ENCODE results near the gene SMIM10L1.

SMIM10L1 gene

GRCh38 chr12:11130999-11131398 is 40.0 kb upstream of the SMIM10L1 start (continued):
- TF ChIP-seq CSDC2 (CRISPR knock-in tag; IDR thresholded peaks at IDR 0.05) (no peak), CSRNP3 (CRISPR knock-in tag; IDR thresholded peaks at IDR 0.05) (no peak), POU6F1 (CRISPR knock-in tag; IDR thresholded peaks at IDR 0.05; ENCODE audit: borderline replicate concordance, low read depth) (no peak), ZNF70 (CRISPR knock-in tag; IDR thresholded peaks at IDR 0.05) (no peak)

GRCh38 chr12:11133162-11133561 is 37.8 kb upstream of the SMIM10L1 start:
- no peak for ATAC-seq
- no peak for TF ChIP-seq OSR1 (CRISPR knock-in tag; IDR thresholded peaks at IDR 0.05)
- no peak for TF ChIP-seq ISL1 (CRISPR knock-in tag; IDR thresholded peaks at IDR 0.05)
- no peak for TF ChIP-seq ZC3H10 (CRISPR knock-in tag; IDR thresholded peaks at IDR 0.05)
- TF ChIP-seq BACH2 (CRISPR knock-in tag; IDR thresholded peaks at IDR 0.05; ENCODE audit: borderline replicate concordance): no peak
- TF ChIP-seq PATZ1 (CRISPR knock-in tag; IDR thresholded peaks at IDR 0.05; ENCODE audit: borderline replicate concordance): no peak
- TF ChIP-seq GLIS3 (CRISPR knock-in tag; IDR thresholded peaks at IDR 0.05): no peak
- TF ChIP-seq ESRRG (CRISPR knock-in tag; IDR thresholded peaks at IDR 0.05): no peak
- no peak for TF ChIP-seq ZNF8 (CRISPR knock-in tag; IDR thresholded peaks at IDR 0.05)
- TF ChIP-seq TCF4 (CRISPR knock-in tag; IDR thresholded peaks at IDR 0.05; ENCODE audit: borderline replicate concordance): no peak
- no peak for TF ChIP-seq ZFP30 (CRISPR knock-in tag; IDR thresholded peaks at IDR 0.05)
- TF ChIP-seq RARB (CRISPR knock-in tag; IDR thresholded peaks at IDR 0.05): no peak
- TF ChIP-seq ARNTL (CRISPR knock-in tag; IDR thresholded peaks at IDR 0.05; ENCODE audit: borderline replicate concordance, low read depth): no peak
- no peak for TF ChIP-seq TSHZ2 (CRISPR knock-in tag; IDR thresholded peaks at IDR 0.05)
- TF ChIP-seq ZNF565 (CRISPR knock-in tag; conservative IDR thresholded peaks at IDR 0.05; ENCODE audit: low read depth): no peak
- no peak for TF ChIP-seq SNAI2 (CRISPR knock-in tag; IDR thresholded peaks at IDR 0.05)

GRCh38 chr12:11133816-11134215 is 37.2 kb upstream of the SMIM10L1 start:
- no peak for ATAC-seq
- TF ChIP-seq RARB (CRISPR knock-in tag; IDR thresholded peaks at IDR 0.05) (no peak), BACH2 (CRISPR knock-in tag; IDR thresholded peaks at IDR 0.05; ENCODE audit: borderline replicate concordance) (no peak), GLIS3 (CRISPR knock-in tag; IDR thresholded peaks at IDR 0.05) (no peak), TOX (CRISPR knock-in tag; IDR thresholded peaks at IDR 0.05; ENCODE audit: borderline replicate concordance) (no peak), ZFP30 (CRISPR knock-in tag; IDR thresholded peaks at IDR 0.05) (no peak), PATZ1 (CRISPR knock-in tag; IDR thresholded peaks at IDR 0.05; ENCODE audit: borderline replicate concordance) (no peak), CREB5 (CRISPR knock-in tag; IDR thresholded peaks at IDR 0.05; ENCODE audit: low read depth) (no peak), POU6F1 (CRISPR knock-in tag; IDR thresholded peaks at IDR 0.05; ENCODE audit: borderline replicate concordance, low read depth) (no peak), ZNF565 (CRISPR knock-in tag; conservative IDR thresholded peaks at IDR 0.05; ENCODE audit: low read depth) (no peak), ZNF70 (CRISPR knock-in tag; IDR thresholded peaks at IDR 0.05) (no peak), ESRRG (CRISPR knock-in tag; IDR thresholded peaks at IDR 0.05) (no peak), ZNF8 (CRISPR knock-in tag; IDR thresholded peaks at IDR 0.05) (no peak), PPARA (CRISPR knock-in tag; IDR thresholded peaks at IDR 0.05; ENCODE audit: borderline replicate concordance) (no peak), ZFP3 (CRISPR knock-in tag; IDR thresholded peaks at IDR 0.05) (no peak), TCF4 (CRISPR knock-in tag; IDR thresholded peaks at IDR 0.05; ENCODE audit: borderline replicate concordance) (no peak), CSDC2 (CRISPR knock-in tag; IDR thresholded peaks at IDR 0.05) (no peak), ISL1 (CRISPR knock-in tag; IDR thresholded peaks at IDR 0.05) (no peak), ZC3H10 (CRISPR knock-in tag; IDR thresholded peaks at IDR 0.05) (no peak)

Measured in SK-N-SH treated with all-trans-retinoic acid at 6 μM for 48 hours (cell line).